HG03025 (cell line): ENCODE measurements around the gene ACOX3.
"Not testable (repeated sequence)": the region's sequence is repeated elsewhere in the genome, so short reads cannot be mapped to it uniquely, and the experiment has no call there.

Experiments used
- ATAC-seq: cut with Tn5 transposase; IDR thresholded peaks from one replicate; pipeline ENCODE4 v1.9.1; 2021; ENCODE audit warnings: mild to moderate bottlenecking, moderate library complexity; ENCODE audit not compliant: unreplicated experiment, low FRiP score

Gene ACOX3

DNA sequence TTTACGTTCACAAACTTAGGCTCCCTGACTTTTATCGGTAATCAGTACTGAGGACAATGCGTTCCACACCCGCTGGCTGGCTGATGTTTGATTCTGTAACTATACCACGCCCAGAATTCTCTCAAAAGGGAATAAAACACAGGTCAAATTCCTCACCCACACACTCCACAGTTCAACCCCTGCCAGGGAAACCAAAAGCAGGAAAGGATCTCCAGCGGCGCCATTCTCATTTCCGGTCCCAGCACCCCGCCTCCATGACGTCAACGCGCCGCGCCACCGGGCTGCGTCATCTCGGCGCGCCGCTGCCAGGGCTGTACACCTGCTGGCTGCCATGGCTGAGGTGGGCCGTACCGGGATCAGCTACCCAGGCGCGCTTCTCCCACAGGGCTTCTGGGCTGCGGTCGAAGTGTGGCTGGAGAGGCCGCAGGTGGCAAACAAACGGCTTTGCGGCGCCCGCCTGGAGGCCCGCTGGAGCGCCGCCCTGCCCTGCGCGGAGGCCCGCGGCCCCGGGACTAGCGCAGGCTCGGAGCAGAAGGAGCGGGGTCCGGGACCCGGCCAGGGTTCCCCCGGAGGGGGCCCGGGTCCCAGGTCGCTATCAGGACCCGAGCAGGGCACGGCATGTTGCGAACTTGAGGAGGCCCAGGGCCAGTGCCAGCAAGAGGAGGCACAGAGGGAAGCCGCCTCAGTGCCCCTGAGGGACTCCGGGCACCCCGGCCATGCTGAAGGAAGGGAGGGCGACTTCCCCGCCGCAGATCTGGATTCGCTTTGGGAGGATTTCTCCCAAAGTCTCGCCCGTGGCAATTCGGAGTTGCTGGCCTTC, at the start of gene ACOX3, which contains the start of gene TRMT44:
ACOX3 (minus strand) TSS at position 232 of the 820 bp plus-strand sequence. CDS start 24,202 bp downstream, outside the sequence.
TRMT44 (plus strand) TSS at position 286 of the 820 bp plus-strand sequence; CDS start at position 332, 46 bp downstream.
- ATAC-seq = peak; percentile 79

DNA sequence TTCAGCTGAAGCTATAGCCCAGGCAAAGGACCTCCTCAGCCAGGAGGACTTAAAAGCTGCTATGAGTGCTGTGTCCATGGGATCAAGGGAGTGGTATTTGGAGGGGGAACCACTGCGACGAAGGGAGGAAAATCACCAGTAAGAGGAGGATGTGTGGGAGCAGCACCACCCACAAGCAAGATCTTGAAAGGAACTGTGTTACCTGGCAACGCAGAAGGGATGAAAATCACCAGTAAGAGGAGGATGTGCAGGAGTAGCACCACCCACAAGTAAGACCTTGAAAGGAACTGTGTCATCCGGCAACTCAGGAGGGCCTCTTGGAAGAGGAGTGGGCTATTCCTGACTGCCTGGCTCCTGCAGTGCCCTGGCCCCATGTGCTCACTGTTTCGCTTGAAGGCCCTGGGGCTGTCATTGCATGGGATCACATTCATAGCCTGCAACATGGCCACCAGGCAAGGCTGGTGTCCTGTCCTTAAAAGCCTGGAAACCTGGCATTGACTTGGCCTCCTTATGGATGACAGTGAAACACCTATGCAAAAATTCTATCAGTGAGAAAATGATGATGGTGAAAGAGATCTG, 48.4 kb upstream of the ACOX3 start:
- ATAC-seq = no peak

DNA sequence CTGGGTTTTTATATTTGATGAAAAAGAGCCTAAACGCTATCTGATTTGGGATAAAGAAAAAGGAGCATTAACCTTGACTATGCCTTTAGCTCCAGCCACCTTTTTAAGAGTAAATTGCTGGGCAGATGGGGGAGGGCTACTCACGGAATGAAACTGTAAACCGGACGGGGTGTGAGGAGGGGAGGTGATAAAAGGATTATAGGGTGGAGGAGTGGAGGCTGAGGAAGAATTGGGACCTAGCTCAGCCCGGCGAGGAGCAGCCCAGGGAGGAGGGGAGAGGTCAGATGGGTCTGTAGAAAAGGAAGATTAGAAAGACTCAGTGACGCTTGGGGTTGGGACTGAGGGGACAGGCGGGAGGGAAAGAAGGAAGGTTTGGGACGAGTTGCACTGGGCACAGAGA, 46.1 kb upstream of the ACOX3 start:
- ATAC-seq = not testable (repeated sequence)

DNA sequence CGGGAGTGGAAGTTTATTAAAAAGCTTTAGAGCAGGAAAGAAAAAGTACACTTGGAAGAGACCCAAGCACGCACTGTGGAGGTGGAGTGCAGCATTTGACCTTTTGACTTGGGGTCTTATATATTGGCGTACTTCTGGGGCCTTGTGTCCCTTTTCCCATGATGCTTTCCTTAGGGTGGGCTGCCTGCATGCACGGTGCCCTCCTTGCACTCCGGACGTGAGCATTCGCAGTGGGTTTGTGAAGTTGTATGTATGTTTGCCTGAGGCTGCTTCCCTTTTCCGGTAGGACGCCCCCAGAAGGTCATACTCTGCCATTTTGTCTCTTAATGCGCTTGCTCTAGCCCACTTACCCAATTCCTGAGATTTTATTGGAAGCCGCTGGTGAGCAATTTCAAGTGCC, 39.7 kb upstream of the ACOX3 start:
- ATAC-seq = no peak

DNA sequence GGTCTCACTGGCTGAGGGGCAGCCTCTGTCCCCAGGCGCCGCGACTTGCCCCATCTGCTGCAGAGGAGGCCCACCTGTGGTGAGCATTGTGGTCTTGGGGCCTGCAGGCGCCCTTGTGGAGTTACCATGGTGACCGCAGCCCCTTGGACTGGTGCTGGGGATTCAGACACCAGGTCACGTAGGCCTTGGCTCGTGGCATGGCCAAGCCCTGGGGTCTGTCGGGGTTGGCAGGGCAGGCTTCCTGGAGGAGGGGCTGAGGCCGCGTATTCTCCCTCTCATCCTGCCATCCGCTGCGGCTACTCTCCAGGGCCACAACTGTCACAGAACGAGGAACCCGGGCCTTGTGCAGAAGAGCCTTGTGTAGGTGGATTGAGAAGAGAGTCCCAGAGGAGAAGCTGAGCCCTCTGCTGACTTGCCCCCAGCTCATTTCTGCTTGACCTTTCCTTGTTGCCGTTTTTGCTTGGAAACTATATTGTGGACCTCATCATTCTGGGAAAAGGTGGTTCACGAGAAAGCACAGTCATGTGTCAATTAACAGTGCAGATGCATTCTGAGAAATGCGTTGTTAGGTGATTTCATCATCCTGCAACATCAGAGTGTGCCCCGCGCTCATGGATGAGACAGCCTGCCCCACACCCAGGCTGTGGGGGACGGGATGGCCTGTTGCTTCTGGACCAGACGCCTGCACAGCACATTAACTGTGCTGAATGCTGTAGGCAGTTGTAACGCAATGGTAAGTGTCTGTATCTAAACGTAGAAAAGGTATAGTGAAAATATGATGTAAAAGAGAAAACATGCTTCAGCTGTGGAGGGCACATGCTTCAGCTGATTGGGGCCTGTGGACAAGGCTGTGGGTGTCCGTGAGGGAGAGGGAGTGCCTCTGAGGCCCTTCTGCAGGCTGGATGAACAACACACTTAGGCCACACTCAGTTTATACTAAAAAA, 38.5 kb upstream of the ACOX3 start:
- ATAC-seq = no peak

DNA sequence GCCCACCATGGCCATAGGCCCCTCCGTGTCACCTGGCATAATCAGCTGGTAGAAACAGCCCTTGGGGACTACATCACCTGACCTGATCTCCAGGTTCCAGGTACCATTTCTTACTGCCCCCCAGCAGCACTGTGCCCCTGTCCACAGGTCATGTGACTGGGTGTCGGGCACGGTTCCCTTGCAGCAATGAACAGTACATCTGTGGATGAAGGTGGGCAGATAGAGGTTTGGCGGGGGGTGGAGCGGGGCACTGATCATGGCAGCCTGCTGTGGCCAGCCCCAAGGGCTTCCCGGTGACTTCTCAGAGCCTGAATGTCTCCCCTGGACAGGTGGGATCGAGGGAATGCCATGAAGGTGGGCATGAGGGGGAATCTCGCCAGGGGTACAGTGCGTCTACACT, 37.8 kb upstream of the ACOX3 start:
- no peak for ATAC-seq

DNA sequence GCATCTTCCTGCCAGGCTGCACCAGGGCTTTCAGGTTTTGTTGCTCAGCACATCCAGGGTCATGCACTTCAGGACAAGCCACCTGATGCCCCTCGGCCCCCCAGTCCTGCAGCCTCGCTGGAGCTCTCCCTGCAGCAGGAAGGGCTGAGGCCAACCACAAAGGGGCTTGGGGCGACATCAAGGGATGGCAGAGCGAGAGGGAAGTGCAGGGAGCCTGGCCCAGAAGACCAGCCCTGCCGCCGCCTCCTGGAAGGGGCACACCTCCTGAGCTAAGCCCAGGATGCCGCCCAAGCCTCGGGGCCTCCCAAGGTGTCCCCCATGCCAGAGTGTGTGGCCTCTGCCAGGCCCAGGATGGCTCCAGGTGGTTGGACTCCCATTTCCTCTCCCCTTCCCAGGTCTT, 37.2 kb upstream of the ACOX3 start:
- no peak for ATAC-seq

DNA sequence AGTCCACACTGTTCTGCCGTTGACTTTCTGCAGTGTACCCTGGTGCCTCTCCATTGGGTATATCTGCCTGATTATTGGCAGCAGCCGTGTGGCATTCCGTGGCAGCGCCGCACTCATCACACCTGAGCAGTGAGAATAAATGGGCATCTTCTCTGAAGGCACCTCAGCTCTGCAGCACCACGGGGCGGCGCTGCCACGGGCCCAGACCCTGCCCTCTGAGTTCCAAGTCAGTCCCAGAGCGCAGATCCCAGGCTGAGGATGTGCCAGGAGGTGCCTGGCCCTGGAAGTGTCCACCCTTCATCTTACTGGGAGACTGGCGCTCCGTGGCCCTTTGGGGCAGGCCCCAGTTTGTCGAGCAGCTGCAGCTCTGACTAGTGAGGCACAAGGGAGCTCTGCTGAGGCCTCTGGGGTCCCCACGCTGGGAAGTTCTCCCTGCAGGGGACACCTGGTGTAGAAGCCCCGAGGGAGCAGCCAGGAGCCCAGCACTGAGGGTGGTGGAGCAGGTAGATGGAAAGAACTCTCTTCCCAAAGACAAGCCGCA, 36.6 kb upstream of the ACOX3 start:
- no peak for ATAC-seq

DNA sequence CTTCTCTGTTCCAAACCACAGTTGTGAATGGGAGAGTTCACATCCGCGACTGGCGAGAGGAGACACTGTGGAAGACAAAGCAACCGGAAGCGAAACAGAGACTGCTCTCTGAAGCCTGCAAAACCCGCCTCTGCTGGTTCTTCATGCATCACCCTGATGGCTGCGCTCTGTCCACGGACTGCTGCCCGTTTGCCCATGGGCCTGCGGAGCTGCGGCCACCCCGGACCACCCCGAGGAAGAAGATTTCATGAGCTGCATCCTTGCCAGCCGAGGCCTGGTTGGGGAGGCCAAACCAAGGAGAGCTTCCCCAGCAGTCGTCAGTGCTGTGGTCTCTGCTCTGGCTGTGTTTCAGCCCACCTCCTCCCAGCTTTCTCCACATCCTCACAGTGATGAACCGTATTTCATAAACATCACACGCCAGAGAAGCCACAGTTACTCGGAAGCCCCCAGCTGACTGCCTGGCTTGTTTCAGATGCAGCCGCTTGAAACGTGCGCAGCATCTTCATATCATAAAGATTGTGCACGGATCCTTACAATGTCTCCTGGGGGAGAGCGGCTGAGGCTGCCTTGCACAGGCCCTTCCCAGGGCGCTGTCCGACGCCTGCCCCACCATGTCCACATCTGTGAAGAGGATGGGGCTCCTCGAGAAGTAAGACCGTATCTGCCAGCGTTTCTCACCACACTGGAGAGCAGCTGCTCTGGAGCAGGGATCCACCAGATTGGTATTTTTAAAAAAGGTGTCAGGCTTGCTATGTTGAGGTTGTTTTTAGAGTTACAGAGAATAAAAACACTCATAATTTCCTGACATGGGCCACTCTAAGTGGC, 35.4 kb upstream of the ACOX3 start:
- no peak for ATAC-seq

DNA sequence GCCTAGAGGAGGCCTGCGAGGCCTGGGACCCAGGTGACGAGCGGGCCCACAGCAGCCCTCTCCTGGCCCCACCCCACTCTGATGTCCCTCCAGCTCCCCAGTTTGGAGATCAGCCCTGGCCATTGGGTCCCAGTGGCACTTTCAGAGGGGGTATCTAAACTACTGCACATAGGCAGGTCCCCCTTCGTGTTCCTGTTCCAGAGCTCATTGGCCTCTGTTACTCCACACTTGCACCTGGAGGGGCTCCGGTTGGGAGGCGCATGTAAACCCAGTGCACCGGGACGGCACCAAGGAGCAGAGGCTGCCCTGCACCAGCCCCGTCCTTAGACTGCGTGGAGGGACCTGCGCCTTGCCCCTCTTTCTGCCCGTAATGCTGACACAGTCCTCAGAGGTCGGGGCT, 34.3 kb upstream of the ACOX3 start:
- ATAC-seq = no peak

DNA sequence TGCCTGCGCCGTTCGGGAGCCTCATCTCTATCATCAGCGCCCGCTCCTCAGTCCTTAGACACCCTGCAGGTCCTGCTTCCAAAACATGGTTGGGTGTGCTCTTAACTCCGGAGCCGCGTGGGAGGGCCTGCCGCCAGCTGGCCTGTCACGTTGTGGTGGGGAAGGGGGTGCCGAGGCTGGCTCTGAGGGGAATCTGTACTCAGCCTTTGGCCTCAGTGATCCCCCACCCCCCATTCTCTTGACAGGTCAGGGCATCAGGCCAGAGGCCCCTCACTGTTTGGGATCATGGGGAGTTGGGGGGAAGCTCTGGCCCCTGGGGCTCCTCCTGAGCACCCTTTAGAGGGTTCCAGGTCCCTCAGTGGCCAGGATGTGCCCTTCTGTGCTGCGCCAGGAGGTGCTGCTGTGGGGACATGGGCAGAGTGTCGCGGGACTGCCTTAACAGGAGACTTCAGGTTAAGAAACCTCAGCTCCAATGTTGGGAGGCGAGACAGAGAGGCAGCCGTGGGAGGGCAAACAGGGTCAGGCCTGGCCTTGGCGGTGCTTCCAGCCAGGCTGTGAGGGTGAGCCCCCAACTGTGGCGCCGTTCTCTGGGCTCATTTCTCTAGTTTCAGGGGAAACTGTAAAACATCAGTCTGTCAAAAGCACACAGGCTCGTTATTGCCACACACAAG, 33.5 kb upstream of the ACOX3 start:
- no peak for ATAC-seq

DNA sequence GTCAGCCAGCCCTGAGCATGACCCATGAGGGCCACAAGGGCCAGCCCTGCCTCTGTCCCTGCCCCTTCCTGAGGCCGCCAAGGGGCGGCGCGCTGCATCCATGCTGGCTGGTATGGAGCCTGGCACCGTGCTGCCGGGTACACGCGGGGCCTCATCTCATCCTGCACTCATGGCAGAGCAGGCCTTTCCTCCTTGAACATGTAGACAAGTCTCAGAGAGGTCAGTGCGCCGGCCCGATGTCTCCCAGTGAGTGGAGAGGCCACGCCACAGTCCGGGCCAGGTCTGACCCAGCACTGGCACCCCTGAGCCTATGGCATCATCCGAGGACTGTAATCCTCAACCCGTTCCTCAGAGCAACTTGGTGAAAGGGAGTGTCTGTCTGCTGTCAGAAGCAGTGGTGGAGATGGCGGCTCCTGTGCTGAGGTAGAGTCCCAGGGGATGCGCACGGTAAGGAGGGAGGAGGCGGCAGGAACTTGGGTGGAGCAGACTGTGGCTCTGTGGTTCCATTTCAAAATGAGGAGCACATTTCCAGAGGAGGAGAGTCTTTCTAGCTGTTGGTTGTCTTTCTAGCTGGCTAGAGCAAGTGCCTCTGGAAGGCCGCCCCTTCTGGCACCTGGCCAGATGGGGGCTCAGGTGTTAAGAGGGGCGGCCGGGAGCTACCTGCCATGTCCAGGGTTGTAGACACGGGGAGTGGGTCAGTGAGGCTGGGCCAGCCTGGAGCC, 32.8 kb upstream of the ACOX3 start:
- no peak for ATAC-seq

DNA sequence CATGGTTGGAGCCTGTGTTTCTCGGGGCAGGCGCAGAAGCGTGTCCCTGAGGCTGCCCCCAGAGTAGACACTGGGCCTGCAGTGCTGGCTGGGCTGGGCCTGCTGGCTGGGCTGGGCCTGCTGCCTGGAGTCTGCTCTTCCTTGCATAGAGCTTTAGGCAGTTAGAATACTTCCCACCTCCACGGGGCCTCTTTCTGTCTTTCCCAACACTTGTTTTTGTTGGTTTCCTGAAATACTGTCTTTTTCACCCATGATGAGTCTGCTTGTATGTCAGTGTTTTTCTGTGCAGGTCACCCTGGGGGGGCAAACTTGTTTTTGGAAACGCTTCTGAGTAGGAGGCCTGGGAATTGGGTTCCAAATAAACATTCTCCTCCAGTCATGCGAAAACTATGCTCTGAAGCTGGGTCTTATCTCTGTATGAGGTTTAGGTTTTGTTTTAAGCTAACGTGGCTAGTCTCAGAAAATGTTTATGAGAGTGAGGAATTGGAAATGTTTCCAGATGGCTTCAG, 32.2 kb upstream of the ACOX3 start:
- ATAC-seq = no peak

DNA sequence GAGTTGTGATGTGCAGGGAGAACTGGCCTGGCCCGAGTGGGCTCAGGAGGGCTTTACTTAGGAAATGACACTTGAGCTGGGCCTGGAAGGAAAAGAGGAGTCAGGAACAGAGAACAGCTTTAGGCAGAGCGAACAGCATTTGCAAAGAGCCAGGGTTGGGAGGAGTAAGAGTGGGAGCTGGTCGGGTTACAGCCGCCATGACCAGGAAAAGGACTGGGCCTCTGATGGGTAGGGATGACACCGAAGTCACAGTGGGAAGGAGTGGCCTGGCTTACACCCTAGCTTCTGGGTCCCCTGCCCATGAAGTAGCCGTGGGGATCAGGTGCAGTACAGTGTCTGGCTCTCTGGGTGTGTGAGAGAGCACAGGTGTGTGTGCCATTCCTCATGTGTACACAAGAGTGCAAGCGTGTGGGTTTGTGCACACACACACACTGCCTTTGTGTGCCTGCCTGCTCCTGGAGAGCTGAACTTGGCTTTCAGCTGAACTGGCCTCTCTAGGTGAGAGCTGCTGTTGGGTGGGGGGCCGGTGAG, 31.7 kb upstream of the ACOX3 start:
- no peak for ATAC-seq

DNA sequence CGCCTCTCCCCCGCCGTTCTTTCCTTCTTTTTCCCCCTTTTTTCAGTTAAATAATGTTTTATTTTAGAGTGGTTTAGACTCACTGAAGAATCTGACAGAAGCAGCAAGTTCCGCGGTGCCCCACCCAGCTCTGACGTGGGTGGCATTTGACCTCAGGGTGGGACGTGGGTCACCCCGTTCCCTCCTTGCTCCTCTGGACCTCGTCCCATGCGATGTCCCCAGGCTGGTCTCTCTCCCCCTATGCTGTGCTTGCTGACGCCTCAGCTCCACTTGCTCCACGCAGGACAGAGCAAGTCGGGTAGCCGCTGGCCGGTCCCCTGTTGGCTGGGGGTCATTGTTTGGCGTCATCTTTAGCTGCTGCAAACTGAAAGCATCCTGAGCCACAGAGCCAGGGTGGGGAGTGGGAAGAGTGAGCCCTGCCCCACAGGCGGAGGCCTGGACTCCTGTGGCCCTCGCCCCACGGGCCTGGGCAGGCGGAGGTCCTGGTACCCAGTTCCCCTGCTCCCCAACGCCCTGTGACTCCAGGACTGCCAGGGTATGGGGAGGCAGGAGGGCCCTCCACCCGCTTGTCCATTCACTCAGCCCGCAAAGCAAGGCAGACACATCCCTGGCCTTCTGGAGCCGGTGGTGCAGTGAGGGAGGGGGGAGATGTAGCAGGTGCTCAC, 30.8 kb upstream of the ACOX3 start:
- ATAC-seq = no peak

DNA sequence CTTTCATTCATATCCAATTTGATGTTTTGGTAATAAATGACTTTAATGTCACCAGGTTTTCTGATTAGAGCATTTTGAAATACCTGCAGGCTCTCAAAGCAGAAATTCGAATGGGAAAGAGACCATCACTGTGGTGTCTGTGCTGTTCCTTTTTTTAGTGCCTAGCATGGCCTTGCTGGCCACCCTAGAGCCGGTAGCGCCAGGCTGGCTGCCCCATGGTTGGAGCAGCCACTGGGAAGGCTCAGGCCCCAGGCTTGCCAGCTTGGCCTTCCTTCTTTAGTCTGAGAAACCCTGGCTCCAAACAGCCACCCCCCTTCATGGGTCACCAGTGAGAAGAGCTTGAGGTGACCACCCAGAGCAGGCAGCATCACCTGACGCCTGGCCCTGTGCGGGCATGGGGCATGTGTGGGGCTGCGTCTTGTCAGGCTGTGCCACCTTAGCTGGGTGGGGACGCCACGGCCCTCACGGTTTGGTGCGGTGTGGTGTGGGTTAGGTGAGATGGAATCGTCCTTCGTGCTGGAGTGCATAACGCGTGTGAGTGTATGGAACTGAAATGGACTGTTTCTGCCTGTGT, 30.0 kb upstream of the ACOX3 start:
- ATAC-seq = no peak

DNA sequence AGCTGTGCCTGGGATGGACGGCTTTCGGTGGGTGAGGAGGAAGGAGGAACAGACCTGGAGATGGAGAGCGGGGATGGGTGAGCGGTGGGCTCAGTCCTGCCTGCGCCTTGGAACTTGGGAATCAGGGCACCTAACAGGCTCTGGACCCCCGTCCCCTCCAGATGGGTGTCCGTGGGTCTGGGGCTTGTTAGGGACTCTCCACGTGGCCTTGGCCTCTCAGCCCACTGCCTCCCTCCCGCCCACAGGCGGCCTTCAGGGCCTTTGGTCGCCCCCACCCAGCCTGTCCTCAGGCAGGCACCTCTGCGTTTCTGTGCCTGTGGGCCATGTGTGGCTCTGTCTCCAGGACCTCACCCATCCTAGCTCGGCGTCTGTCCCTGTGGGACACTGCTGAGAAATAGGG, 29.0 kb upstream of the ACOX3 start:
- no peak for ATAC-seq
